Endodermal cell (in vitro differentiated cells): Measurements from ENCODE around the gene RAC3. TPM values are rescaled to one million over a fixed set of nuclear protein-coding genes. Genes with fewer than 3 reads are reported as not detected.
A peak's percentile ranks its signal among the peaks of the same experiment; 100 is the strongest.

Experiments
- DNase-seq: peaks from one replicate; pipeline ENCODE4 v3.0.0-alpha.2; 2017
- H3K27ac ChIP-seq: 2 replicates; pipeline ENCODE4 v1.5.1; 2013; ENCODE audit warnings: mild to moderate bottlenecking, low read depth, low read length, moderate library complexity
- H3K27me3 ChIP-seq: 2 replicates; pipeline ENCODE4 v1.6.1; 2013; ENCODE audit warnings: mild to moderate bottlenecking, low read length, moderate library complexity; ENCODE audit not compliant: insufficient read depth, control insufficient read depth, poor library complexity, severe bottlenecking
- H3K36me3 ChIP-seq: 2 replicates; pipeline ENCODE4 v1.7.0; 2013; ENCODE audit warnings: mild to moderate bottlenecking, low read length, moderate library complexity; ENCODE audit not compliant: control insufficient read depth, insufficient read depth
- H3K4me1 ChIP-seq: one replicate; pipeline ENCODE4 v1.7.0; 2013; ENCODE audit warnings: low read length; ENCODE audit not compliant: control insufficient read depth, insufficient read depth
- H3K4me3 ChIP-seq: 2 replicates; pipeline ENCODE4 v1.5.1; 2013; ENCODE audit warnings: mild to moderate bottlenecking, low read length, moderate library complexity
- H3K9ac ChIP-seq: 2 replicates; pipeline ENCODE4 v1.6.1; 2013; ENCODE audit warnings: mild to moderate bottlenecking, low read length, moderate library complexity; ENCODE audit not compliant: poor library complexity, severe bottlenecking; ENCODE audit errors: extremely low read depth
- H3K9me3 ChIP-seq: 2 replicates; pipeline ENCODE4 v1.6.1; 2013; ENCODE audit warnings: mild to moderate bottlenecking, low read length, moderate library complexity; ENCODE audit not compliant: control insufficient read depth
- H3K27ac Mint-ChIP-seq: 2 replicates; pipeline ENCODE4 v1.8.0; 2020; ENCODE audit warnings: mixed read lengths
- H3K27me3 Mint-ChIP-seq: 2 replicates; pipeline ENCODE4 v1.8.0; 2021; ENCODE audit warnings: mild to moderate bottlenecking, mixed read lengths; ENCODE audit not compliant: insufficient read depth
- H3K36me3 Mint-ChIP-seq: 2 replicates; pipeline ENCODE4 v1.8.0; 2020; ENCODE audit warnings: low read depth, mixed read lengths
- H3K4me1 Mint-ChIP-seq: 2 replicates; pipeline ENCODE4 v1.8.0; 2020; ENCODE audit warnings: mixed read lengths
- H3K4me3 Mint-ChIP-seq: 2 replicates; pipeline ENCODE4 v1.8.0; 2020; ENCODE audit warnings: mild to moderate bottlenecking, moderate library complexity, mixed read lengths
- H3K9me3 Mint-ChIP-seq: 2 replicates; pipeline ENCODE4 v1.8.0; 2020; ENCODE audit warnings: mild to moderate bottlenecking, mixed read lengths
- WGBS, 2 experiments: methylation state at CpG; one replicate each; pipeline versions ENCODE4 v1.1.5 to v1.1.7; 2013; ENCODE audit warnings: missing lambda C conversion rate in 2 of 2, mixed read lengths in 1 of 2; ENCODE audit not compliant: insufficient coverage in 1 of 2, insufficient read length in 1 of 2; 5-methylcytosine and 5-hydroxymethylcytosine counted together
- total RNA-seq, 2 donors: library from RNA; stranded (reverse); fragmentation: NEBNext Ultra II Directional in 1 of 2; extraction: Animal tissue kit (Norgen Biotek cat#: 25700) in 1 of 2; gene quantifications; 2 replicates in 1 of 2; 3 replicates in 1 of 2; pipeline ENCODE4 v1.2.1, GENCODE V29; 2021
- TF ChIP-seq, protein P1 (sequence below): fragments of 200-600 bp; sonication (generic); conservative IDR thresholded peaks from 2 replicates; pipeline ENCODE4 v1.5.0; 2021; ENCODE audit warnings: antibody characterized with exemption, mild to moderate bottlenecking

Gene RAC3
- total RNA-seq, 2 donors from 2014 or later, result 45.7 to 53.9 TPM

GRCh38 chr17:82077617-82078358, 46.3 kb downstream of the RAC3 start:
- H3K27me3 ChIP-seq, result no peaks in the 10 kb centered on the region
- no peak overlapping the region for H3K4me3 Mint-ChIP-seq
- H3K36me3 ChIP-seq, result peaks cover 22% of the 10 kb centered on the region
- no peaks in the 10 kb centered on the region for H3K4me1 Mint-ChIP-seq
- 91 to 95% methylated on average over 16 to 28 of the region's 28 CpGs for WGBS, 2 experiments
- no peaks in the 10 kb centered on the region for H3K9me3 Mint-ChIP-seq
- no peaks in the 10 kb centered on the region for H3K9me3 ChIP-seq
- no peaks in the 10 kb centered on the region for H3K4me1 ChIP-seq
- TF ChIP-seq, protein P1, sequence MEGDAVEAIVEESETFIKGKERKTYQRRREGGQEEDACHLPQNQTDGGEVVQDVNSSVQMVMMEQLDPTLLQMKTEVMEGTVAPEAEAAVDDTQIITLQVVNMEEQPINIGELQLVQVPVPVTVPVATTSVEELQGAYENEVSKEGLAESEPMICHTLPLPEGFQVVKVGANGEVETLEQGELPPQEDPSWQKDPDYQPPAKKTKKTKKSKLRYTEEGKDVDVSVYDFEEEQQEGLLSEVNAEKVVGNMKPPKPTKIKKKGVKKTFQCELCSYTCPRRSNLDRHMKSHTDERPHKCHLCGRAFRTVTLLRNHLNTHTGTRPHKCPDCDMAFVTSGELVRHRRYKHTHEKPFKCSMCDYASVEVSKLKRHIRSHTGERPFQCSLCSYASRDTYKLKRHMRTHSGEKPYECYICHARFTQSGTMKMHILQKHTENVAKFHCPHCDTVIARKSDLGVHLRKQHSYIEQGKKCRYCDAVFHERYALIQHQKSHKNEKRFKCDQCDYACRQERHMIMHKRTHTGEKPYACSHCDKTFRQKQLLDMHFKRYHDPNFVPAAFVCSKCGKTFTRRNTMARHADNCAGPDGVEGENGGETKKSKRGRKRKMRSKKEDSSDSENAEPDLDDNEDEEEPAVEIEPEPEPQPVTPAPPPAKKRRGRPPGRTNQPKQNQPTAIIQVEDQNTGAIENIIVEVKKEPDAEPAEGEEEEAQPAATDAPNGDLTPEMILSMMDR, result no peak
- peaks cover 8% of the 10 kb centered on the region for H3K27me3 Mint-ChIP-seq
- H3K27ac ChIP-seq, result peak overlapping the region; percentile 32
- DNase-seq, result peak; percentile 84
- peaks cover 21% of the 10 kb centered on the region for H3K36me3 Mint-ChIP-seq
- H3K27ac Mint-ChIP-seq, result peak overlapping the region; percentile 75
- no peak overlapping the region for H3K9ac ChIP-seq
- H3K4me3 ChIP-seq, result no peak overlapping the region

DNA sequence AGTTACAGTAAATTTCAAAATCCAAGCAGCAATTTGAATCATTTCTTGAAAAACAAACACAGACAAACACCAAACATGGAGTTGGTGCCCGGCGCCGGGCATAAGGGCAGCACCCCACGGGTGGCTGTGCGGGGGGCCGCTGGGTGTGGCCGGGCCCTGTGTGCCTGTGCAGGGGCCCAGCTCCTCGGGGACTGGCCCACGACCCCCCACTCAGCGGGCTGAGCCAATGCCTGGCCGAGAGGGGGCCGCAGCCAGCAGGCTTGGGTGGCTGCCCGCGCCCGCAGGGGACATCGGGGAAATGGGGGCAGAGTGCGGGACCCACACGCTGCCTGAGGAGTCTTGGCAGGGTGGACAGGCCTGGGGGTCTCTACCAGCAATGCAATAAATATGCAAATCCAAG, 47.0 kb downstream of the RAC3 start:
- no peak overlapping the region for H3K4me3 Mint-ChIP-seq
- H3K4me1 Mint-ChIP-seq, result no peaks in the 10 kb centered on the region
- Histone ChIP-seq H3K9ac (no peak overlapping the region), H3K9me3 (no peaks in the 10 kb centered on the region), H3K36me3 (peaks cover 22% of the 10 kb centered on the region), H3K27ac (no peak overlapping the region), H3K27me3 (no peaks in the 10 kb centered on the region), H3K4me1 (no peaks in the 10 kb centered on the region), H3K4me3 (no peak overlapping the region)
- peak overlapping the region; percentile 75 for H3K27ac Mint-ChIP-seq
- peaks cover 2% of the 10 kb centered on the region for H3K27me3 Mint-ChIP-seq
- H3K9me3 Mint-ChIP-seq, result no peaks in the 10 kb centered on the region
- TF ChIP-seq, protein P1, result no peak
- 95% methylated on average over 11 to 18 of the region's 18 CpGs for WGBS, 2 experiments
- no peak for DNase-seq
- H3K36me3 Mint-ChIP-seq, result peaks cover 23% of the 10 kb centered on the region

DNA sequence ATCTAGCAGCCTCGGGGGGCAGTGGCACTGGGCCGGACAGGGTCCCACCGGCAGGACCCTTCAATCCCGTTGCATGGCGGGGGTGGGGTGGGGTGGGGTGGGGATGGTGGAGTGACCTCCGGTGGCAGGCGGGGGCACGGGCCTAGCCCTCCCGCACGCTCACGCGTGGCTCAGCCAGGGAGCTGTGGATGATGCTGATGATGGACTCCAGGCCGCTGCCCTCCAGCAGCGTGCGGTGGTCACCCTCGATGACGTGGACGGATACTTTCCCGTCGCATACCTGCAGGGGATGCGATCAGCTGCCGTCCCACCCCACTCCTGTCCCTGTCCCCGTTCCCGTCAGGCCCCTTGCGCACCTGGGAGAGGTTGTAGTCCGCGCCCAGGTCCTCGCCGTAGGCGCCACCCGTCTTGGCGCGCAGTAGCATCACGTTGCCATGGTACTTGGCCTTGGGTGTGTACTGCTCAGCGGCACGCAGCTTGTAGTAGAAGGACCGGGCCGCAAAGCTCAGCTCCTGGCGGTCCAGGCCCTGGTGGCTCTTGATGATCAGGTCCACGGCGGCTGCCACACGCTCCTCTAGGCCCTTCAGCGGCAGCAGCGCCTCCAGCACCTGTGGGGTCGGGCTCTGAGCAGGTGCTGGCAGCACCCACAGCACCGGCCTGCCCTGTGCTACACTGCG, 47.7 kb downstream of the RAC3 start:
- Histone ChIP-seq H3K9me3 (no peaks in the 10 kb centered on the region), H3K4me1 (no peaks in the 10 kb centered on the region), H3K9ac (no peak overlapping the region), H3K27ac (no peak overlapping the region), H3K36me3 (peaks cover 25% of the 10 kb centered on the region), H3K4me3 (no peak overlapping the region), H3K27me3 (no peaks in the 10 kb centered on the region)
- Mint-ChIP-seq H3K27me3 (no peaks in the 10 kb centered on the region), H3K36me3 (peaks cover 26% of the 10 kb centered on the region), H3K4me3 (no peak overlapping the region), H3K9me3 (no peaks in the 10 kb centered on the region), H3K4me1 (no peaks in the 10 kb centered on the region), H3K27ac (no peak overlapping the region)
- 94 to 97% methylated on average over 35 to 46 of the region's 47 CpGs for WGBS, 2 experiments
- TF ChIP-seq, protein P1, result no peak
- DNase-seq, result no peak
